Loucy (cell line): ENCODE results near the gene RLF.
"Not testable (repeated sequence)": the region's sequence is repeated elsewhere in the genome, so short reads cannot be mapped to it uniquely, and the experiment has no call there.

Experiments used
- H2AFZ ChIP-seq: fragments of 200-600 bp; sonication (generic); 2 replicates; pipeline ENCODE4 v1.6.0; 2016; ENCODE audit warnings: antibody characterized with exemption, mild to moderate bottlenecking, low read length, moderate library complexity
- H3F3A ChIP-seq: fragments of 200-600 bp; 2 replicates; pipeline ENCODE4 v1.6.0; 2016; ENCODE audit warnings: antibody characterized with exemption, low read depth, mild to moderate bottlenecking
- H3K27me3 ChIP-seq: fragments of 200-600 bp; sonication (generic); 2 replicates; pipeline ENCODE4 v1.6.1; 2014; ENCODE audit warnings: low read length, mild to moderate bottlenecking; ENCODE audit not compliant: insufficient read depth, poor library complexity, severe bottlenecking
- H3K36me3 ChIP-seq: fragments of 200-600 bp; sonication (generic); 2 replicates; pipeline ENCODE4 v1.6.1; 2016; ENCODE audit warnings: low read length; ENCODE audit not compliant: insufficient read depth
- H3K4me1 ChIP-seq: fragments of 200-600 bp; sonication (generic); 2 replicates; pipeline ENCODE4 v1.5.1; 2014; ENCODE audit warnings: low read length, mild to moderate bottlenecking; ENCODE audit not compliant: insufficient read depth, poor library complexity, severe bottlenecking
- H3K4me2 ChIP-seq: fragments of 200-600 bp; sonication (generic); 2 replicates; pipeline ENCODE4 v1.6.0; 2014; ENCODE audit warnings: antibody characterized with exemption, low read length, low read depth, mild to moderate bottlenecking; ENCODE audit not compliant: poor library complexity, severe bottlenecking
- H3K4me3 ChIP-seq: fragments of 200-600 bp; sonication (generic); 2 replicates; pipeline ENCODE4 v1.5.1; 2014; ENCODE audit warnings: low read length, mild to moderate bottlenecking, mixed read lengths; ENCODE audit not compliant: poor library complexity, severe bottlenecking
- H3K79me2 ChIP-seq: fragments of 200-600 bp; sonication (generic); 2 replicates; pipeline ENCODE4 v1.6.1; 2014; ENCODE audit warnings: low read length; ENCODE audit not compliant: insufficient read depth
- H3K9ac ChIP-seq: fragments of 200-600 bp; sonication (generic); 2 replicates; pipeline ENCODE4 v1.6.0; 2014; ENCODE audit warnings: mild to moderate bottlenecking, low read depth, low read length, moderate library complexity; ENCODE audit not compliant: poor library complexity, severe bottlenecking
- H3K9me2 ChIP-seq: fragments of 200-600 bp; sonication (generic); replicated peaks from 2 replicates; pipeline ENCODE4 v1.6.1; 2016; ENCODE audit warnings: low read depth, low read length, mixed read lengths
- H3K9me3 ChIP-seq: fragments of 200-600 bp; sonication (generic); 2 replicates; pipeline ENCODE4 v1.6.1; 2014; ENCODE audit warnings: mild to moderate bottlenecking, antibody characterized with exemption, low read length, low read depth; ENCODE audit not compliant: insufficient read depth
- H4K20me1 ChIP-seq: fragments of 200-600 bp; sonication (generic); 2 replicates; pipeline ENCODE4 v1.6.0; 2014; ENCODE audit warnings: antibody characterized with exemption, low read length, mild to moderate bottlenecking; ENCODE audit not compliant: insufficient read depth, poor library complexity, severe bottlenecking
- CTCF ChIP-seq: fragments of 200-600 bp; sonication (generic); conservative IDR thresholded peaks from 2 replicates; pipeline ENCODE4 v1.5.1; 2014; ENCODE audit warnings: mild to moderate bottlenecking, antibody characterized with exemption, low read length
- EZH2phosphoT487 ChIP-seq: fragments of 200-600 bp; IDR thresholded peaks from 2 replicates; pipeline ENCODE4 v1.6.1; 2018; ENCODE audit warnings: antibody characterized with exemption, mild to moderate bottlenecking, moderate library complexity, borderline replicate concordance

The RLF gene

GRCh38 chr1:40187399-40187798 lies 26.2 kb downstream of the RLF start:
- Histone ChIP-seq H2AFZ (no peak overlapping the region), H3K9me3 (no peaks in the 10 kb centered on the region), H3K36me3 (peaks cover 35% of the 10 kb centered on the region), H3K4me3 (no peak overlapping the region), H3K4me1 (no peaks in the 10 kb centered on the region), H3K9ac (no peak overlapping the region), H3F3A (no peaks in the 10 kb centered on the region), H3K27me3 (no peaks in the 10 kb centered on the region), H4K20me1 (peaks cover 67% of the 10 kb centered on the region), H3K9me2 (no peaks in the 10 kb centered on the region), H3K4me2 (no peak overlapping the region), H3K79me2 (peaks cover 87% of the 10 kb centered on the region)
- TF ChIP-seq CTCF (no peak), EZH2phosphoT487 (no peak)

- peaks cover 88% of the 10 kb centered on the region for H3K36me3 ChIP-seq
- not testable (repeated sequence) for H3K9me3 ChIP-seq
Measured at GRCh38 chr1:40194639-40195038, 33.5 kb downstream of the RLF start.

GRCh38 chr1:40197656-40198055 lies 36.5 kb downstream of the RLF start:
- H3K79me2 ChIP-seq: peaks cover 10% of the 10 kb centered on the region; the same call in 1 of the 2 replicates
- TF ChIP-seq EZH2phosphoT487 (no peak), CTCF (peak; percentile 53)
- peaks cover 77% of the 10 kb centered on the region; the same call in 1 of the 2 replicates for H3K36me3 ChIP-seq
- peaks cover 6% of the 10 kb centered on the region for H4K20me1 ChIP-seq
- no peak overlapping the region for H3K4me3 ChIP-seq
- H3K27me3 ChIP-seq: no peaks in the 10 kb centered on the region
- H3K9ac ChIP-seq: no peak overlapping the region
- H3F3A ChIP-seq: no peaks in the 10 kb centered on the region
- H2AFZ ChIP-seq: no peak overlapping the region
- H3K4me1 ChIP-seq: no peaks in the 10 kb centered on the region
- no peak overlapping the region for H3K4me2 ChIP-seq
- H3K9me3 ChIP-seq: no peaks in the 10 kb centered on the region
- H3K9me2 ChIP-seq: no peaks in the 10 kb centered on the region

More at GRCh38 chr1:40194639-40195038, 33.5 kb downstream of the RLF start:
- not testable (repeated sequence) for H3K9me2 ChIP-seq, H3K27me3 ChIP-seq, H3K4me1 ChIP-seq, H3K4me3 ChIP-seq, H2AFZ ChIP-seq, H3K9ac ChIP-seq, H3F3A ChIP-seq, H3K4me2 ChIP-seq
- Histone ChIP-seq H3K79me2 (peaks cover 27% of the 10 kb centered on the region; the same call in 1 of the 2 replicates), H4K20me1 (peaks cover 19% of the 10 kb centered on the region)

GRCh38 chr1:40199126-40199525 lies 37.9 kb downstream of the RLF start:
- H3K4me1 ChIP-seq: no peaks in the 10 kb centered on the region
- H3K4me3 ChIP-seq: no peak overlapping the region
- no peaks in the 10 kb centered on the region for H3K9me3 ChIP-seq
- H3K9me2 ChIP-seq: no peaks in the 10 kb centered on the region
- H3K79me2 ChIP-seq: peaks cover 10% of the 10 kb centered on the region; the same call in 1 of the 2 replicates
- H3K27me3 ChIP-seq: no peaks in the 10 kb centered on the region
- no peak overlapping the region for H3K9ac ChIP-seq
- peaks cover 75% of the 10 kb centered on the region; the same call in 1 of the 2 replicates for H3K36me3 ChIP-seq
- no peak overlapping the region for H2AFZ ChIP-seq
- H3F3A ChIP-seq: no peaks in the 10 kb centered on the region
- TF ChIP-seq EZH2phosphoT487 (no peak), CTCF (no peak)
- peaks cover 6% of the 10 kb centered on the region for H4K20me1 ChIP-seq
- no peak overlapping the region for H3K4me2 ChIP-seq
